Urothelium cell line (cell line): ENCODE measurements around the gene ANKFN1.

Experiments
- DNase-seq: peaks from one replicate; pipeline ENCODE4 v3.0.0; 2011; ENCODE audit warnings: low spot score, mixed read lengths
- FAIRE-seq: peaks from 2 replicates; lab custom pipeline; 2011; peaks lifted over from hg19 to GRCh38; lab: Jason Lieb, UNC

Gene ANKFN1

GRCh38 chr17:56142325-56142724, 10.9 kb upstream of the ANKFN1 start:
- FAIRE-seq = no peak
- peak; percentile 40 for DNase-seq

DNA sequence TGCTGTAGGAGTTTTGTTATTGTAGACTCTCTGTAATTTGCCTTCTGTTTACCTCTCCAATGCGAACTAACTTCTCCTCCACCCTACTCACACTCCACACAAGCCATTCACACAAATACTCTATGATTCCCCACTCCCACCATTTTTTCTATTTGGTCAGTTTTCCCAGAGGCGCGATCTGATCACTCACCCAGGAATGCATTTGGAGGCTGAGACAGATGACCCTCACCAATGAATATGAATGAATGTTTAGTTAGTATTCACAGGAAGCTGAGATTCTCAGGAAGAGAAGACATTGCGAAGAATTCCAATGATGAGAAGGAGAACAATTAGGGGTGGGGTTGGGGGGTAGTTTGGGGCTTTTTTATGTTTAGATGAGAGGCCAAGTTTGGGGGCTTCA, 10.5 kb upstream of the ANKFN1 start:
- DNase-seq (no peak), FAIRE-seq (no peak)

GRCh38 chr17:56144223-56144622, 9.1 kb upstream of the ANKFN1 start:
- FAIRE-seq (no peak), DNase-seq (no peak)

DNA sequence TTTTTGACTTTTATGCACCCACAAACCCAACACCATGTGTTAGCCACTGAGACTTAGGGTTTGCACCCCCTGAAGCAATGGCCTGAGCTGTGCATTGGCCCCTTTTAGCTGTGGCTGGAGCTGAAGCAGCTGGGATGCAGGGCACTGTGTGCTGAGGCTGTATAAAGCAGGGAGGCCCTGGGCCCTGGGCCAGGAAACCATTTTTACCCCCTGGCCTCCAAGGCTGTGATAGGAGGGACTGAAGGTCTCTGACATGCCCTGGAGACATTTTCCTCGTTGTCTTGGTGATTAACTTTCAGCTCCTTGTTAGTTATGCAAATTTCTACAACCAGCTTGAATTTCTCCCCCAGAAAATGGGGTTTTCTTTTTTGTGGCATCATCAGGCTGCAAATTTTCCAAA, 6.7 kb upstream of the ANKFN1 start:
- DNase-seq (no peak), FAIRE-seq (no peak)

DNA sequence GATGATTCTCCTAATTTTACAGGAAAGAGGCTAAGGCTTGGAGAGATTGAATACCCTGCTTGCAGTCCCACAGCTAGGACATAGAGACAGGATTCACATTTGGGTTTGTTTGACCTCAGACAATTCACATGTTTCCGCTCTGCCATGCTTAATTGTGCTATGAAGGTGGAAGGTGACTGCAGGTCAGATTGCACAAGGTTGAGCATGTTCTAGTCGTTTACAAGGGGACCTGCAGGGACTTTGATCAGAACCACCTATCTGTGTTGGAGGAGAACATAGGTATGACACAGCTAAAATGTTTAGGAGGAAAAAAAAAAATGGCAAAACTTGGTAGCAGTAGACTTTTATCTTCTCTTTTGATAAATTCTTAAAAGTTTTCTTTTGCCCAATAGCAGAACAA, 4.9 kb upstream of the ANKFN1 start:
- FAIRE-seq (no peak), DNase-seq (no peak)

- no peak for FAIRE-seq
- DNase-seq = peak; percentile 27
These were observed 3.8 kb upstream of the ANKFN1 start for GRCh38 chr17:56149266-56150036.

DNA sequence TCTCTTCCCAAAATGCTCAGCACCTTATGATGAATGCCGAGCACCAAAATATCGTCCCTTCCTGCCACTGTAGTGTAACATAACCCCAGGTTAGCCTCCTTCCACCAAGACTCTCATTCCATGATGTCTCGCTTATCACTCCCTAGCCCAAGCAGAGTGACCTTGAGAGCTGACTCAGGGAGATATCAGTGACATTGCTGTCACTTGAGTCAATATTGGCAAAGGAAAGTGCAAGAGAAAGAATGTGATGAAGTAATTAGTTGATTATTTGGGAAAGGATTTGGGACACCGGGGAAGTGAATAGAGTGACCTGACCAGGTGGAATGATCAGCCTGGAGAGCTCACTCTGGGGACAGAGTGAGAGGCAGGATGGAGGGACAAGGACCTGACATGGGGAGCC, 2.6 kb upstream of the ANKFN1 start:
- FAIRE-seq (no peak), DNase-seq (peak; percentile 9)

DNA sequence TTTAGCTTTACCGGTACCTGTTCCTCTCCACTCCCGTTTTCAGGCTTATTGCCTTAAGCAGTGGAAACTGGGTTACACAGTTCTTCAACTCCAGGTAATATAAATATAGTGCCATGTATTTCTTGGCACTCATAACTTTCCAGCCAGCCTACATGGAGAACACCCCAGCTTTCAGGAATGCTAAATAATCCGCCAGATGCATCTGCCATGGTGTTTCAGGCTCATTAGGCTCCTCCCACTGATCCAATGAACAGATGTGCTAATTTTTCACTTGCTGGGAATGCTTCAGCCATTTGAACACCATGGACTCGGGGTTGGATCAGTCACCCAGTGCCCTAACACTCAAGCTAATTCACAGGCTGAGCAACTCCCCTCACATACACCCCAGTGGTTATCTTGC, 4.6 kb downstream of the ANKFN1 start:
- no peak for DNase-seq
- no peak for FAIRE-seq

GRCh38 chr17:56158344-56158743, 5.1 kb downstream of the ANKFN1 start:
- DNase-seq (no peak), FAIRE-seq (no peak)

- no peak for DNase-seq
- no peak for FAIRE-seq
These were observed 5.9 kb downstream of the ANKFN1 start for GRCh38 chr17:56158915-56159825.

GRCh38 chr17:56159826-56160380, 6.6 kb downstream of the ANKFN1 start:
- FAIRE-seq (no peak), DNase-seq (no peak)

- DNase-seq = no peak
- no peak for FAIRE-seq
These were observed 7.1 kb downstream of the ANKFN1 start for GRCh38 chr17:56160422-56160821.

- DNase-seq = no peak
- FAIRE-seq = no peak
These were observed 11.9 kb downstream of the ANKFN1 start for GRCh38 chr17:56165072-56165641.

- FAIRE-seq (no peak), DNase-seq (no peak)
These were observed 14.2 kb downstream of the ANKFN1 start for GRCh38 chr17:56167491-56167890.

GRCh38 chr17:56169621-56170020, 16.3 kb downstream of the ANKFN1 start:
- DNase-seq = no peak
- no peak for FAIRE-seq

DNA sequence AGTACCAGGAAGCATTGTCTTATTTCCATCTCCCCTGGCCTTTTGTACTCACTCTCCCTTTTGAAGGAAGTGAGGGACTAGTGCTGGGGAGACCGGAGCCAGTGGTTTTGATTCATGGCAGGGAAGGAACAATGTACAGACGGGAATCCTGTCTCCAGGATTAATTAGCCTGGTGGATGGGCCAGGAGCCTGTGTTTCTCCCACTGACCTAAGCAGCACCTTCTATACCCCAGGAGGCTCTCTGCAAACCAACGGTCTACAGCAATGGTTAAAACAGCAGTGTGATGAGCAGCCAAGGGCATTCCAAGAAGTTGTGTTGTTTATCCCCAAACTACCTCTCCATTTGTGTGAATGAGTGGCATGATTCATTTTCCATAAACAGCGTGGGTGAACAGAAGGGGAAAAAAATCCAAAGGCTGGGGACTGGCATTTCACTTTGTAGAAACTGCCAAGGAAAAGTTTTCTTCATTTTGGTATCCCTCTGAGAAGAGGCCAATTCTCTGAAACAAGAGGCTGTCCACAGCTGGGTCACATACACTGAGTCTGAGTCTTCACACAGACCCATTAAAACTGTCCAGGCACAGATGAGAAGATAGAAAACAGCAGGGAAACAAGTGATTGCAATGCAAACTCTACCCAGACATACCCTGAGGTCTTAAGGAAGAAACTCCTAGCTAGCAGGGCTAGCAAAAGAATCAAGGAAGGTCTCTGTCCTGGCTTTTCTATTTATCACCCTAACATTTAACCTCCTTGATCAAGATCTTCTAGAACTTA, 18.1 kb downstream of the ANKFN1 start:
- DNase-seq (no peak), FAIRE-seq (no peak)

DNA sequence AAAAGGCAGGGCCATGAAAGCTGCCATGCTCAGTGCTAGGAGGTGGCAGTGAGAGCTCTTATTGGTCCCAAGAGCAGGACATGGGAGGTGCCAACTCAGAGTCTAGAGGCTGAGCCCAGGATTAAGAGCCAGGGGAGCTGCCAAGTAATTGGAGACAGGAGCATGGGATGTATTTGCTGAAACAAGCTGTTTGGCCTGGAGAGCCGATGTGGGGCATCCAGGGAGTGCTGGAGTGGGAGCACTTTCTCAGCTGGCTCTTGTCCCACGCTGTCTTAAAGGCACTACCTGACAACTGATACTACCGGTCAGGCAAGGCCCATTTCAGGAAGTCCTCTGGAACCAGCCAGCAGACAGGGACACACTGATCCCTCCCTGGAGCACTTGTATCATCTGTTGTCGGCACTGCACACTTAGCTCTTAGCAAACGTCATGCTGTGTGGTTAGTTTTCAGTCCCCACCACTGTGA, 19.3 kb downstream of the ANKFN1 start:
- no peak for DNase-seq
- no peak for FAIRE-seq

DNA sequence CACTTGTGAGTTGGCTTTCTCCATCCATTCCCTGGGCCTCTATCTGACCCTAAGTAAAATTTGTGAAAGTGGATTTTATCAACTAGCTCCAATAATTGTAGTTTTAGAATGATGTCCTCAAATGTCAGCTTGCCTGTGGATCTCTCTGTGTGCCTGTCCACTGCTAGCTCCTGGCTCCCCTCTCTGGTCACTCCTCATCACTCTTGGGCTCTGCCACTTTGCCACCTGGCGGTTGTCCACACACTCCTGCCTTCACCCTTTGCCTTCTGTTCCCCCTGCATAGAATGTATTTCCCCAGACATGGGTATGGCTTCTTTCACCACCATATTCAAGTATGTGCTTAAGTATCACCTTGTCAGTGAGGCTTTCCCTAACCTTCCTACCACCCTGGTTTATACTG, 19.8 kb downstream of the ANKFN1 start:
- FAIRE-seq (no peak), DNase-seq (no peak)

- DNase-seq (peak; percentile 45), FAIRE-seq (no peak)
These were observed 20.9 kb downstream of the ANKFN1 start for GRCh38 chr17:56173958-56174835.
